Measurements from ENCODE around the gene TNFSF10. TPM values are rescaled to one million over a fixed set of nuclear protein-coding genes. Genes with fewer than 3 reads are reported as not detected.

The TNFSF10 gene
- total RNA-seq, 2 experiments from 2014 or later, result 9.2 to 9.5 TPM

DNA sequence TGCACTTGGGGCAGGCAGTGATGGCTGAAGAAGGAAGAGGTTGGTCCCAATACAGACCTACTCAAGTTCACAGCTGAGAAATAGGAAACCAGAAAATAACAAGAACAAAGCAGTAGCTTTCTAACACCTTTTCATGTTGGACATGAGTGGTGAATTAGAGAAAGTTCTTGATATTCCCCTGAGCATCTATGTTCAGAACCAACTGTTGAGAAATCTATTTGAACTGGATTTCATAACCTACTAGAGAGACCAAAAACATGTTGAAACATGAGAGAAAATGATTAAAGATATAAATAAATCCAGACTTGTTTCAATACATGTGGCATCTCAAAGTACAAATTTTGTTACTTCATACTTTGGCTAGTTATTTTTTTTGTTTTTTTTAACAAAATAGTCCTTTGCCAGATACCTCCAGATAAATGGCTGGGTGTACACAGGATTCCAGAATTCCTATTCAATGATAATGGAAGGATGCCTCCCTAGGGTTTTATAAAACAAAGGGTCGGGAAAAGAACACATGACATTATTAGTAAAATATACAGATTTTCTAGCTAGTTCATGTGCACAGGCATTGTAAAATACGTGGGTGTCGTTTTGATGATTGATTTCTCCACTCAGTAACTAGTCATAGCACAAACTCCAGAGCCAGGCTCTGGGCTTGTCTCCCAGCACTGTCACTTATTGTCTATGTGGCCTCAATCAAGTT is 34.4 kb upstream of the TNFSF10 start:
- Mint-ChIP-seq H3K27ac (no peak overlapping the region), H3K36me3 (ENCODE audit: low read depth) (no peaks in the 10 kb centered on the region), H3K27me3 (no peaks in the 10 kb centered on the region), H3K9me3 (no peaks in the 10 kb centered on the region), H3K4me3 (no peak overlapping the region), H3K4me1 (ENCODE audit: low read depth) (peaks cover 10% of the 10 kb centered on the region)
- Histone ChIP-seq H3K4me3 (ENCODE audit: low read length) (no peak overlapping the region), H3K36me3 (ENCODE audit: insufficient read depth, low read length) (no peaks in the 10 kb centered on the region), H3K27me3 (ENCODE audit: control insufficient read depth in 1 of 2, insufficient read depth in 2 of 2, low read length in 2 of 2) (no peaks in the 10 kb centered on the region), H3K9me3 (ENCODE audit: control insufficient read depth in 1 of 2, insufficient read depth in 1 of 2, low read length in 2 of 2) (no peaks in the 10 kb centered on the region), H3K4me1 (ENCODE audit: insufficient read depth, low read length) (peaks cover 5% of the 10 kb centered on the region), H3K27ac (ENCODE audit: low read depth in 1 of 2, low read length in 2 of 2) (no peak overlapping the region)
- no peak for ATAC-seq (ENCODE audit: poor library complexity)
- ChIA-PET CTCF (no interaction called here), POLR2A (interaction anchor here (1.6 kb wide), 1 partner anchor 35 kb away, joined by 4 read pairs; the partner anchor contains the start of gene TNFSF10)
- TF ChIP-seq, protein P1, sequence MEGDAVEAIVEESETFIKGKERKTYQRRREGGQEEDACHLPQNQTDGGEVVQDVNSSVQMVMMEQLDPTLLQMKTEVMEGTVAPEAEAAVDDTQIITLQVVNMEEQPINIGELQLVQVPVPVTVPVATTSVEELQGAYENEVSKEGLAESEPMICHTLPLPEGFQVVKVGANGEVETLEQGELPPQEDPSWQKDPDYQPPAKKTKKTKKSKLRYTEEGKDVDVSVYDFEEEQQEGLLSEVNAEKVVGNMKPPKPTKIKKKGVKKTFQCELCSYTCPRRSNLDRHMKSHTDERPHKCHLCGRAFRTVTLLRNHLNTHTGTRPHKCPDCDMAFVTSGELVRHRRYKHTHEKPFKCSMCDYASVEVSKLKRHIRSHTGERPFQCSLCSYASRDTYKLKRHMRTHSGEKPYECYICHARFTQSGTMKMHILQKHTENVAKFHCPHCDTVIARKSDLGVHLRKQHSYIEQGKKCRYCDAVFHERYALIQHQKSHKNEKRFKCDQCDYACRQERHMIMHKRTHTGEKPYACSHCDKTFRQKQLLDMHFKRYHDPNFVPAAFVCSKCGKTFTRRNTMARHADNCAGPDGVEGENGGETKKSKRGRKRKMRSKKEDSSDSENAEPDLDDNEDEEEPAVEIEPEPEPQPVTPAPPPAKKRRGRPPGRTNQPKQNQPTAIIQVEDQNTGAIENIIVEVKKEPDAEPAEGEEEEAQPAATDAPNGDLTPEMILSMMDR (IDR thresholded peaks at IDR 0.05), result no peak
- DNase-seq, result no peak
- intact Hi-C loops (cut with DNase I, micrococcal nuclease), result no loop called here

DNA sequence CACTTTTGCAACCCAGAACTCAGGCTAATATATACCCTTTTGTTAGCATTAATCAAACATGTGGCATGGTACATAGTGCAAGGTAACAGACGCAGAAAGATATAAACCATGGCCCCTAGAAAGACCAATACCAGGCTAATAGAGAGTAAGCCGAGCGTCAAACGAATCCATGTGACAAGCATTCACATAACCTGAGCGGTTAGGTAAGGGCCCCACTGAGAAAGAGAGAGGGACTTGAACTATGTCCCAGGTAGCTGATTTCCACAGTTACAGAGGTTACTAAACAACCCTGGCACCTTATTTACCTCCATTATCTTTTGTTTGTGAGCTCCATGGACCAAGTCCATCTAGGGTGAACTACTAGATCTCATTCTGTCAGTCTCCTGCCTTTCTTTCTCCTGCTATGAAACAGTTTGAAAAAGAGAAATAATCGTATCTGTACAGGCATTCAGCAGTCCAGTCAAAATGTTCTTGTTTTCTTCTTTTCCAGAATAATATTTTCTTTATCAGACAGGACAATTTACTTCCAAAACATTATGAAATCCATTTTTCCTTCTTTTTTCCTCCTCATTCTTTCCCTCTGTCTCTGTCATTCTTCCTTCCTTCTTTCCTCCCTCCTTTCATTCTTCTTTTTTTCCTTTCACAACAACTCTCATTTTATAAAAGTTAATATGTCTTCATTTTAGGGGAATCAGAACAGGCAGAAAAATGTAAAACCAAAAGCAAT is 30.5 kb upstream of the TNFSF10 start:
- no peaks in the 10 kb centered on the region for H3K27me3 ChIP-seq (ENCODE audit: control insufficient read depth in 1 of 2, insufficient read depth in 2 of 2, low read length in 2 of 2)
- DNase-seq (no peak), ATAC-seq (ENCODE audit: poor library complexity) (no peak)
- TF ChIP-seq, protein P1 (IDR thresholded peaks at IDR 0.05), result no peak
- no peaks in the 10 kb centered on the region for H3K9me3 ChIP-seq (ENCODE audit: control insufficient read depth in 1 of 2, insufficient read depth in 1 of 2, low read length in 2 of 2)
- H3K27me3 Mint-ChIP-seq, result no peaks in the 10 kb centered on the region
- no peaks in the 10 kb centered on the region for H3K9me3 Mint-ChIP-seq
- H3K36me3 Mint-ChIP-seq (ENCODE audit: low read depth), result no peaks in the 10 kb centered on the region
- H3K36me3 ChIP-seq (ENCODE audit: insufficient read depth, low read length), result no peaks in the 10 kb centered on the region
- peaks cover 12% of the 10 kb centered on the region for H3K4me1 Mint-ChIP-seq (ENCODE audit: low read depth)
- H3K4me3 Mint-ChIP-seq, result no peak overlapping the region
- H3K4me1 ChIP-seq (ENCODE audit: insufficient read depth, low read length), result peaks cover 3% of the 10 kb centered on the region
- H3K27ac Mint-ChIP-seq, result no peak overlapping the region
- no peak overlapping the region for H3K4me3 ChIP-seq (ENCODE audit: low read length)
- H3K27ac ChIP-seq (ENCODE audit: low read depth in 1 of 2, low read length in 2 of 2), result no peak overlapping the region
- ChIA-PET POLR2A (no interaction called here), CTCF (no interaction called here)
- intact Hi-C loops (cut with DNase I, micrococcal nuclease), result no loop called here

DNA sequence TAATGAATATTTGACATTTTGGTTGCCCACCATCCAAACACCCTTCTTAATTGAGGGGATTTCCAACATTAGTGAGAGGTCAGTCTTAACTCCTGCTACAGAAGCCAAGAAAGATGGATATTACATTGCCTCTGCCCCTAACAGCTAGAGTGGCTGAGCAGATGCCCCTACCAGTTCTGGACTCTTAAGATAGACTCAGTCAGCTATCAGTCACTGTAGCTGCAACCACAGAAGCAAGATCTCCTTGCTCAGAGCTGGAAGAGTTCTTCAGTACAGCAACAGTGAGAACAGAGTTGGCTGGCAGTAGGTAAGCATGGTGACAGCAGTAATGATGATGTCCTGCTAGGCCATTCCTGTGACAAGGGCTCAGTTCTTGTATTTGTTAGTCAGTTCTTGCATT is 29.4 kb upstream of the TNFSF10 start:
- Mint-ChIP-seq H3K36me3 (ENCODE audit: low read depth) (no peaks in the 10 kb centered on the region), H3K27me3 (no peaks in the 10 kb centered on the region), H3K27ac (no peak overlapping the region), H3K4me3 (no peak overlapping the region), H3K9me3 (no peaks in the 10 kb centered on the region), H3K4me1 (ENCODE audit: low read depth) (peaks cover 17% of the 10 kb centered on the region)
- intact Hi-C loops (cut with DNase I, micrococcal nuclease), result no loop called here
- Histone ChIP-seq H3K27me3 (ENCODE audit: control insufficient read depth in 1 of 2, insufficient read depth in 2 of 2, low read length in 2 of 2) (no peaks in the 10 kb centered on the region), H3K27ac (ENCODE audit: low read depth in 1 of 2, low read length in 2 of 2) (no peak overlapping the region), H3K4me1 (ENCODE audit: insufficient read depth, low read length) (peaks cover 3% of the 10 kb centered on the region), H3K9me3 (ENCODE audit: control insufficient read depth in 1 of 2, insufficient read depth in 1 of 2, low read length in 2 of 2) (no peaks in the 10 kb centered on the region), H3K4me3 (ENCODE audit: low read length) (no peak overlapping the region), H3K36me3 (ENCODE audit: insufficient read depth, low read length) (no peaks in the 10 kb centered on the region)
- ATAC-seq (ENCODE audit: poor library complexity) (no peak), DNase-seq (no peak)
- TF ChIP-seq, protein P1 (IDR thresholded peaks at IDR 0.05), result no peak
- CTCF ChIA-PET, result no interaction called here
- POLR2A ChIA-PET, result no interaction called here
